Measurements from ENCODE around the gene EGFR.

- TF ChIP-seq, protein P1, sequence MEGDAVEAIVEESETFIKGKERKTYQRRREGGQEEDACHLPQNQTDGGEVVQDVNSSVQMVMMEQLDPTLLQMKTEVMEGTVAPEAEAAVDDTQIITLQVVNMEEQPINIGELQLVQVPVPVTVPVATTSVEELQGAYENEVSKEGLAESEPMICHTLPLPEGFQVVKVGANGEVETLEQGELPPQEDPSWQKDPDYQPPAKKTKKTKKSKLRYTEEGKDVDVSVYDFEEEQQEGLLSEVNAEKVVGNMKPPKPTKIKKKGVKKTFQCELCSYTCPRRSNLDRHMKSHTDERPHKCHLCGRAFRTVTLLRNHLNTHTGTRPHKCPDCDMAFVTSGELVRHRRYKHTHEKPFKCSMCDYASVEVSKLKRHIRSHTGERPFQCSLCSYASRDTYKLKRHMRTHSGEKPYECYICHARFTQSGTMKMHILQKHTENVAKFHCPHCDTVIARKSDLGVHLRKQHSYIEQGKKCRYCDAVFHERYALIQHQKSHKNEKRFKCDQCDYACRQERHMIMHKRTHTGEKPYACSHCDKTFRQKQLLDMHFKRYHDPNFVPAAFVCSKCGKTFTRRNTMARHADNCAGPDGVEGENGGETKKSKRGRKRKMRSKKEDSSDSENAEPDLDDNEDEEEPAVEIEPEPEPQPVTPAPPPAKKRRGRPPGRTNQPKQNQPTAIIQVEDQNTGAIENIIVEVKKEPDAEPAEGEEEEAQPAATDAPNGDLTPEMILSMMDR (IDR thresholded peaks at IDR 0.05): no peak
- no peak for TF ChIP-seq POLR2A (IDR thresholded peaks at IDR 0.05; ENCODE audit: low read depth)
Observed at GRCh38 chr7:55021053-55021452, 2.2 kb downstream of the EGFR start.

All from esophagus muscularis mucosa (tissue), 3 donors.